GM23338 (cell line): ENCODE results near the gene ZNF311. TPM values are rescaled to one million over a fixed set of nuclear protein-coding genes. Genes with fewer than 3 reads are reported as not detected.

Experiments used
- ATAC-seq: fragments of 200-7000 bp; cut with Tn5 transposase; 3 replicates; pipeline ENCODE4 v1.9.1; 2020
- DNase-seq: peaks from one replicate; pipeline ENCODE4 v3.0.0-alpha.2; 2015; ENCODE audit warnings: low spot score
- H2AFZ ChIP-seq: fragments of 200-600 bp; sonication (generic); 2 replicates; pipeline ENCODE4 v1.8.0; 2016; ENCODE audit warnings: antibody characterized with exemption, mild to moderate bottlenecking, moderate library complexity
- H3F3A ChIP-seq: fragments of 200-600 bp; sonication (generic); replicated peaks from 2 replicates; pipeline ENCODE4 v1.8.0; 2017; ENCODE audit warnings: antibody characterized with exemption, mixed run types, low read depth
- H3K27ac ChIP-seq: fragments of 200-600 bp; sonication (generic); 2 replicates; pipeline ENCODE4 v1.6.1; 2016; ENCODE audit warnings: low read depth
- H3K27me3 ChIP-seq: fragments of 200-600 bp; sonication (generic); 2 replicates; pipeline ENCODE4 v1.8.0; 2016; ENCODE audit warnings: mild to moderate bottlenecking, mixed run types, moderate library complexity; ENCODE audit not compliant: insufficient read depth
- H3K36me3 ChIP-seq: fragments of 200-600 bp; sonication (generic); 2 replicates; pipeline ENCODE4 v1.8.0; 2016; ENCODE audit warnings: mild to moderate bottlenecking; ENCODE audit not compliant: insufficient read depth
- H3K4me1 ChIP-seq: fragments of 200-600 bp; sonication (generic); 2 replicates; pipeline ENCODE4 v1.8.0; 2016; ENCODE audit warnings: mild to moderate bottlenecking, moderate library complexity; ENCODE audit not compliant: insufficient read depth
- H3K4me2 ChIP-seq: fragments of 200-600 bp; sonication (generic); 2 replicates; pipeline ENCODE4 v1.7.1; 2017; ENCODE audit warnings: mixed run types
- H3K4me3 ChIP-seq: fragments of 200-600 bp; sonication (generic); 2 replicates; pipeline ENCODE4 v1.6.1; 2016; ENCODE audit warnings: mixed run types
- H3K79me2 ChIP-seq: fragments of 200-600 bp; sonication (generic); replicated peaks from 2 replicates; pipeline ENCODE4 v1.8.0; 2017; ENCODE audit warnings: mild to moderate bottlenecking; ENCODE audit not compliant: insufficient read depth
- H3K9me2 ChIP-seq: fragments of 200-600 bp; sonication (generic); 2 replicates; pipeline ENCODE4 v1.8.0; 2017; ENCODE audit not compliant: insufficient read depth
- H4K20me1 ChIP-seq: fragments of 200-600 bp; sonication (generic); replicated peaks from 2 replicates; pipeline ENCODE4 v1.8.0; 2017; ENCODE audit warnings: mild to moderate bottlenecking; ENCODE audit not compliant: insufficient read depth
- H3K27ac Mint-ChIP-seq: 2 replicates; pipeline ENCODE4 v1.8.0; 2020; ENCODE audit warnings: inconsistent platforms, mild to moderate bottlenecking, moderate library complexity, mixed read lengths
- H3K27me3 Mint-ChIP-seq: 3 replicates; pipeline ENCODE4 v1.8.0; 2022; ENCODE audit warnings: low read depth, mild to moderate bottlenecking, moderate library complexity, mixed read lengths, inconsistent platforms; ENCODE audit not compliant: insufficient read depth, poor library complexity
- H3K36me3 Mint-ChIP-seq: 3 replicates; pipeline ENCODE4 v1.8.0; 2021; ENCODE audit warnings: low read depth, mild to moderate bottlenecking, inconsistent platforms, moderate library complexity, mixed read lengths
- H3K4me1 Mint-ChIP-seq: 3 replicates; pipeline ENCODE4 v1.8.0; 2020; ENCODE audit warnings: mild to moderate bottlenecking, inconsistent platforms, mixed read lengths
- H3K4me3 Mint-ChIP-seq: 3 replicates; pipeline ENCODE4 v1.8.0; 2021; ENCODE audit warnings: moderate library complexity, mild to moderate bottlenecking, inconsistent platforms, mixed read lengths
- H3K9me3 Mint-ChIP-seq: 3 replicates; pipeline ENCODE4 v1.8.0; 2020; ENCODE audit warnings: moderate library complexity, mild to moderate bottlenecking, inconsistent platforms, mixed read lengths
- CREB1 ChIP-seq: fragments of 250-450 bp; sonication (Bioruptor Pico); IDR thresholded peaks from 2 replicates; pipeline ENCODE4 v1.5.0; 2020; ENCODE audit warnings: low read depth, mild to moderate bottlenecking, moderate library complexity
- EZH2 ChIP-seq: fragments of 200-600 bp; sonication (generic); IDR thresholded peaks from one replicate; pipeline ENCODE4 v1.8.0; 2017; ENCODE audit warnings: antibody characterized with exemption, mild to moderate bottlenecking, low read depth; ENCODE audit not compliant: unreplicated experiment
- EZH2phosphoT487 ChIP-seq: fragments of 200-600 bp; sonication (generic); IDR thresholded peaks from one replicate; pipeline ENCODE4 v1.8.1; 2018; ENCODE audit warnings: antibody characterized with exemption; ENCODE audit not compliant: unreplicated experiment
- JUNB ChIP-seq: IDR thresholded peaks from one replicate; pipeline ENCODE4 v1.6.1; 2016; ENCODE audit warnings: antibody characterized with exemption; ENCODE audit not compliant: unreplicated experiment
- NANOG ChIP-seq: IDR thresholded peaks from 2 replicates; pipeline ENCODE4 v1.6.1; 2016; ENCODE audit warnings: antibody characterized with exemption, borderline replicate concordance
- POLR2AphosphoS5 ChIP-seq: IDR thresholded peaks from 2 replicates; pipeline ENCODE4 v1.6.1; 2016; ENCODE audit warnings: antibody characterized with exemption, low read depth
- STAT1 ChIP-seq: IDR thresholded peaks from one replicate; pipeline ENCODE4 v1.6.1; 2016; ENCODE audit warnings: antibody characterized with exemption; ENCODE audit not compliant: unreplicated experiment
- ZNF114 ChIP-seq: fragments of 250-450 bp; sonication (Bioruptor Pico); IDR thresholded peaks from 2 replicates; pipeline ENCODE4 v1.5.0; 2020; ENCODE audit warnings: mild to moderate bottlenecking, moderate library complexity
- ZNF331 ChIP-seq: fragments of 250-450 bp; sonication (Bioruptor Pico); IDR thresholded peaks from 2 replicates; pipeline ENCODE4 v1.5.0; 2020; ENCODE audit warnings: low read depth, mild to moderate bottlenecking, moderate library complexity
- polyA plus RNA-seq: library from polyadenylated mRNA; unstranded; fragments of >200 nt; fragmentation: Nextera tagmentation; extraction: Ambion mirVana; gene quantifications from 2 replicates; pipeline ENCODE4 v1.2.1, GENCODE V29; 2016
- total RNA-seq: library from RNA; depleted of rRNA; stranded (reverse); fragments of >200 nt; shearing (Covaris generic); gene quantifications from 2 replicates; pipeline ENCODE4 v1.2.3, GENCODE V29; 2014
- TF ChIP-seq, protein P1 (sequence below): IDR thresholded peaks from one replicate; pipeline ENCODE4 v1.6.1; 2018; ENCODE audit warnings: antibody characterized with exemption; ENCODE audit not compliant: unreplicated experiment
- TF ChIP-seq, protein P2 (sequence below): fragments of 250-450 bp; sonication (Bioruptor Pico); IDR thresholded peaks from 2 replicates; pipeline ENCODE4 v1.5.0; 2020; ENCODE audit warnings: mild to moderate bottlenecking, moderate library complexity
- TF ChIP-seq, protein P3 (sequence below), 2 experiments: fragments of 200-600 bp in 1 of 2; sonication (generic) in 1 of 2; conservative IDR thresholded peaks; 2 replicates each; pipeline versions ENCODE4 v1.5.1 to v1.6.1; 2016 to 2017; ENCODE audit warnings: antibody characterized with exemption in 2 of 2, low read depth in 2 of 2, mild to moderate bottlenecking in 2 of 2, moderate library complexity in 1 of 2
- TF ChIP-seq, protein P4 (sequence below): IDR thresholded peaks from 2 replicates; pipeline ENCODE4 v1.6.1; 2016; ENCODE audit warnings: antibody characterized with exemption

The ZNF311 gene
- total and polyA plus RNA-seq, 2 experiments from 2014 or later = 1.5 to 1.8 TPM

DNA sequence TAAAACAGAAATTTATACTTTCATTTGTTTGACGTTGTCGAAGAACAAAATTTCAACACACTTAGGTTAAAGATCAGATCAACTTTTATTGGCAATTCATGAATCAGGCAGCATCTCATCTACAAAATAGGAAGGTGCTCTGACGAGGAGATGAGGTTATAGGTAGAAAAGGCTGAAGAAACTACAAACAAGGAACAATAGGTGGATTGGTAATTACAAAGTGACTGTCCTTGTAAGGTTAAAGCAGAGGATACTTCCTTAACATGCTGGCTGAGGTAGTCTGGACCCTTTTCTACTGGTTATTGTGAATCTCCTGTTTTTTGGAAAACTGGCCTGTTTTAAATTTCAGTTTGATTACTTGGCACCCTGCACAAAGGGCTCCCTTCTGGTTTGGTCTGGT lies 48.8 kb downstream of the ZNF311 start:
- Histone ChIP-seq H3K4me1 (peaks cover 3% of the 10 kb centered on the region; the same call in 1 of the 2 replicates), H3K27me3 (peaks cover 6% of the 10 kb centered on the region; the same call in 1 of the 2 replicates), H3K79me2 (no peaks in the 10 kb centered on the region), H3F3A (no peaks in the 10 kb centered on the region), H3K4me3 (no peak overlapping the region), H3K4me2 (no peak overlapping the region), H3K27ac (no peak overlapping the region), H3K9me2 (peaks cover 3% of the 10 kb centered on the region; the same call in 1 of the 2 replicates), H4K20me1 (no peaks in the 10 kb centered on the region), H3K36me3 (no peaks in the 10 kb centered on the region; the same call in 1 of the 2 replicates), H2AFZ (peak overlapping the region; percentile 19; the same call in 1 of the 2 replicates)
- Mint-ChIP-seq H3K27ac (no peak overlapping the region), H3K4me3 (no peak overlapping the region; the same call in 2 of the 3 replicates), H3K4me1 (peaks cover 18% of the 10 kb centered on the region; the same call in 2 of the 3 replicates), H3K27me3 (peaks cover 23% of the 10 kb centered on the region), H3K9me3 (peaks cover 13% of the 10 kb centered on the region), H3K36me3 (peaks cover 10% of the 10 kb centered on the region; the same call in 2 of the 3 replicates)
- no peak for DNase-seq
- no peak for ATAC-seq
- TF ChIP-seq CREB1 (CRISPR knock-in tag) (no peak), NANOG (no peak), POLR2AphosphoS5 (no peak), STAT1 (no peak), EZH2phosphoT487 (no peak), EZH2 (no peak), JUNB (no peak), ZNF331 (CRISPR knock-in tag) (no peak), ZNF114 (CRISPR knock-in tag) (no peak)
- TF ChIP-seq, protein P1, sequence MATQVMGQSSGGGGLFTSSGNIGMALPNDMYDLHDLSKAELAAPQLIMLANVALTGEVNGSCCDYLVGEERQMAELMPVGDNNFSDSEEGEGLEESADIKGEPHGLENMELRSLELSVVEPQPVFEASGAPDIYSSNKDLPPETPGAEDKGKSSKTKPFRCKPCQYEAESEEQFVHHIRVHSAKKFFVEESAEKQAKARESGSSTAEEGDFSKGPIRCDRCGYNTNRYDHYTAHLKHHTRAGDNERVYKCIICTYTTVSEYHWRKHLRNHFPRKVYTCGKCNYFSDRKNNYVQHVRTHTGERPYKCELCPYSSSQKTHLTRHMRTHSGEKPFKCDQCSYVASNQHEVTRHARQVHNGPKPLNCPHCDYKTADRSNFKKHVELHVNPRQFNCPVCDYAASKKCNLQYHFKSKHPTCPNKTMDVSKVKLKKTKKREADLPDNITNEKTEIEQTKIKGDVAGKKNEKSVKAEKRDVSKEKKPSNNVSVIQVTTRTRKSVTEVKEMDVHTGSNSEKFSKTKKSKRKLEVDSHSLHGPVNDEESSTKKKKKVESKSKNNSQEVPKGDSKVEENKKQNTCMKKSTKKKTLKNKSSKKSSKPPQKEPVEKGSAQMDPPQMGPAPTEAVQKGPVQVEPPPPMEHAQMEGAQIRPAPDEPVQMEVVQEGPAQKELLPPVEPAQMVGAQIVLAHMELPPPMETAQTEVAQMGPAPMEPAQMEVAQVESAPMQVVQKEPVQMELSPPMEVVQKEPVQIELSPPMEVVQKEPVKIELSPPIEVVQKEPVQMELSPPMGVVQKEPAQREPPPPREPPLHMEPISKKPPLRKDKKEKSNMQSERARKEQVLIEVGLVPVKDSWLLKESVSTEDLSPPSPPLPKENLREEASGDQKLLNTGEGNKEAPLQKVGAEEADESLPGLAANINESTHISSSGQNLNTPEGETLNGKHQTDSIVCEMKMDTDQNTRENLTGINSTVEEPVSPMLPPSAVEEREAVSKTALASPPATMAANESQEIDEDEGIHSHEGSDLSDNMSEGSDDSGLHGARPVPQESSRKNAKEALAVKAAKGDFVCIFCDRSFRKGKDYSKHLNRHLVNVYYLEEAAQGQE = no peak
- TF ChIP-seq, protein P2, sequence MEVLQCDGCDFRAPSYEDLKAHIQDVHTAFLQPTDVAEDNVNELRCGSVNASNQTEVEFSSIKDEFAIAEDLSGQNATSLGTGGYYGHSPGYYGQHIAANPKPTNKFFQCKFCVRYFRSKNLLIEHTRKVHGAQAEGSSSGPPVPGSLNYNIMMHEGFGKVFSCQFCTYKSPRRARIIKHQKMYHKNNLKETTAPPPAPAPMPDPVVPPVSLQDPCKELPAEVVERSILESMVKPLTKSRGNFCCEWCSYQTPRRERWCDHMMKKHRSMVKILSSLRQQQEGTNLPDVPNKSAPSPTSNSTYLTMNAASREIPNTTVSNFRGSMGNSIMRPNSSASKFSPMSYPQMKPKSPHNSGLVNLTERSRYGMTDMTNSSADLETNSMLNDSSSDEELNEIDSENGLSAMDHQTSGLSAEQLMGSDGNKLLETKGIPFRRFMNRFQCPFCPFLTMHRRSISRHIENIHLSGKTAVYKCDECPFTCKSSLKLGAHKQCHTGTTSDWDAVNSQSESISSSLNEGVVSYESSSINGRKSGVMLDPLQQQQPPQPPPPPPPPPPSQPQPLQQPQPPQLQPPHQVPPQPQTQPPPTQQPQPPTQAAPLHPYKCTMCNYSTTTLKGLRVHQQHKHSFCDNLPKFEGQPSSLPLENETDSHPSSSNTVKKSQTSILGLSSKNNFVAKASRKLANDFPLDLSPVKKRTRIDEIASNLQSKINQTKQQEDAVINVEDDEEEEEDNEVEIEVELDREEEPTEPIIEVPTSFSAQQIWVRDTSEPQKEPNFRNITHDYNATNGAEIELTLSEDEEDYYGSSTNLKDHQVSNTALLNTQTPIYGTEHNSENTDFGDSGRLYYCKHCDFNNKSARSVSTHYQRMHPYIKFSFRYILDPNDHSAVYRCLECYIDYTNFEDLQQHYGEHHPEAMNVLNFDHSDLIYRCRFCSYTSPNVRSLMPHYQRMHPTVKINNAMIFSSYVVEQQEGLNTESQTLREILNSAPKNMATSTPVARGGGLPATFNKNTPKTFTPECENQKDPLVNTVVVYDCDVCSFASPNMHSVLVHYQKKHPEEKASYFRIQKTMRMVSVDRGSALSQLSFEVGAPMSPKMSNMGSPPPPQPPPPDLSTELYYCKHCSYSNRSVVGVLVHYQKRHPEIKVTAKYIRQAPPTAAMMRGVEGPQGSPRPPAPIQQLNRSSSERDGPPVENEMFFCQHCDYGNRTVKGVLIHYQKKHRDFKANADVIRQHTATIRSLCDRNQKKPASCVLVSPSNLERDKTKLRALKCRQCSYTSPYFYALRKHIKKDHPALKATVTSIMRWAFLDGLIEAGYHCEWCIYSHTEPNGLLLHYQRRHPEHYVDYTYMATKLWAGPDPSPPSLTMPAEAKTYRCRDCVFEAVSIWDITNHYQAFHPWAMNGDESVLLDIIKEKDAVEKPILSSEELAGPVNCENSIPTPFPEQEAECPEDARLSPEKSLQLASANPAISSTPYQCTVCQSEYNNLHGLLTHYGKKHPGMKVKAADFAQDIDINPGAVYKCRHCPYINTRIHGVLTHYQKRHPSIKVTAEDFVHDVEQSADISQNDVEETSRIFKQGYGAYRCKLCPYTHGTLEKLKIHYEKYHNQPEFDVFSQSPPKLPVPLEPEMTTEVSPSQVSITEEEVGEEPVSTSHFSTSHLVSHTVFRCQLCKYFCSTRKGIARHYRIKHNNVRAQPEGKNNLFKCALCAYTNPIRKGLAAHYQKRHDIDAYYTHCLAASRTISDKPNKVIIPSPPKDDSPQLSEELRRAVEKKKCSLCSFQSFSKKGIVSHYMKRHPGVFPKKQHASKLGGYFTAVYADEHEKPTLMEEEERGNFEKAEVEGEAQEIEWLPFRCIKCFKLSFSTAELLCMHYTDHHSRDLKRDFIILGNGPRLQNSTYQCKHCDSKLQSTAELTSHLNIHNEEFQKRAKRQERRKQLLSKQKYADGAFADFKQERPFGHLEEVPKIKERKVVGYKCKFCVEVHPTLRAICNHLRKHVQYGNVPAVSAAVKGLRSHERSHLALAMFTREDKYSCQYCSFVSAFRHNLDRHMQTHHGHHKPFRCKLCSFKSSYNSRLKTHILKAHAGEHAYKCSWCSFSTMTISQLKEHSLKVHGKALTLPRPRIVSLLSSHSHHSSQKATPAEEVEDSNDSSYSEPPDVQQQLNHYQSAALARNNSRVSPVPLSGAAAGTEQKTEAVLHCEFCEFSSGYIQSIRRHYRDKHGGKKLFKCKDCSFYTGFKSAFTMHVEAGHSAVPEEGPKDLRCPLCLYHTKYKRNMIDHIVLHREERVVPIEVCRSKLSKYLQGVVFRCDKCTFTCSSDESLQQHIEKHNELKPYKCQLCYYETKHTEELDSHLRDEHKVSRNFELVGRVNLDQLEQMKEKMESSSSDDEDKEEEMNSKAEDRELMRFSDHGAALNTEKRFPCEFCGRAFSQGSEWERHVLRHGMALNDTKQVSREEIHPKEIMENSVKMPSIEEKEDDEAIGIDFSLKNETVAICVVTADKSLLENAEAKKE = no peak
- TF ChIP-seq, protein P3, sequence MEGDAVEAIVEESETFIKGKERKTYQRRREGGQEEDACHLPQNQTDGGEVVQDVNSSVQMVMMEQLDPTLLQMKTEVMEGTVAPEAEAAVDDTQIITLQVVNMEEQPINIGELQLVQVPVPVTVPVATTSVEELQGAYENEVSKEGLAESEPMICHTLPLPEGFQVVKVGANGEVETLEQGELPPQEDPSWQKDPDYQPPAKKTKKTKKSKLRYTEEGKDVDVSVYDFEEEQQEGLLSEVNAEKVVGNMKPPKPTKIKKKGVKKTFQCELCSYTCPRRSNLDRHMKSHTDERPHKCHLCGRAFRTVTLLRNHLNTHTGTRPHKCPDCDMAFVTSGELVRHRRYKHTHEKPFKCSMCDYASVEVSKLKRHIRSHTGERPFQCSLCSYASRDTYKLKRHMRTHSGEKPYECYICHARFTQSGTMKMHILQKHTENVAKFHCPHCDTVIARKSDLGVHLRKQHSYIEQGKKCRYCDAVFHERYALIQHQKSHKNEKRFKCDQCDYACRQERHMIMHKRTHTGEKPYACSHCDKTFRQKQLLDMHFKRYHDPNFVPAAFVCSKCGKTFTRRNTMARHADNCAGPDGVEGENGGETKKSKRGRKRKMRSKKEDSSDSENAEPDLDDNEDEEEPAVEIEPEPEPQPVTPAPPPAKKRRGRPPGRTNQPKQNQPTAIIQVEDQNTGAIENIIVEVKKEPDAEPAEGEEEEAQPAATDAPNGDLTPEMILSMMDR (conservative IDR thresholded peaks at IDR 0.05; ENCODE audit: low read depth in 2 of 2) = no peak
- TF ChIP-seq, protein P4, sequence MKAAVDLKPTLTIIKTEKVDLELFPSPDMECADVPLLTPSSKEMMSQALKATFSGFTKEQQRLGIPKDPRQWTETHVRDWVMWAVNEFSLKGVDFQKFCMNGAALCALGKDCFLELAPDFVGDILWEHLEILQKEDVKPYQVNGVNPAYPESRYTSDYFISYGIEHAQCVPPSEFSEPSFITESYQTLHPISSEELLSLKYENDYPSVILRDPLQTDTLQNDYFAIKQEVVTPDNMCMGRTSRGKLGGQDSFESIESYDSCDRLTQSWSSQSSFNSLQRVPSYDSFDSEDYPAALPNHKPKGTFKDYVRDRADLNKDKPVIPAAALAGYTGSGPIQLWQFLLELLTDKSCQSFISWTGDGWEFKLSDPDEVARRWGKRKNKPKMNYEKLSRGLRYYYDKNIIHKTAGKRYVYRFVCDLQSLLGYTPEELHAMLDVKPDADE = no peak
